ENCODE results near the gene AHRR. TPM values are rescaled to one million over a fixed set of nuclear protein-coding genes. Genes with fewer than 3 reads are reported as not detected.

Gene AHRR
- total and polyA plus RNA-seq, 3 donors from 2014 or later, result 36.9 to 68.5 (median 43.4) TPM

- Histone ChIP-seq H3K27me3 (no peaks in the 10 kb centered on the region), H3K9me3 (no peaks in the 10 kb centered on the region), H3K27ac (no peak overlapping the region), H3K4me3 (no peak overlapping the region), H3K36me3 (ENCODE audit: low read depth, missing control alignments) (no peaks in the 10 kb centered on the region), H3K4me1 (peaks cover 6% of the 10 kb centered on the region)
- TF ChIP-seq POLR2A (IDR thresholded peaks at IDR 0.05), result no peak
- TF ChIP-seq CTCF (IDR thresholded peaks at IDR 0.05), result no peak
- DNase-seq, result peak; percentile 11
- 65 to 74% methylated on average over 16 to 19 of the region's 19 CpGs for whole genome bisulfite sequencing, 2 donors
- intact Hi-C loops (cut with DNase I; ENCODE audit: low total_unique reads), result no loop called here
Observed at GRCh38 chr5:374631-375335, 53.3 kb downstream of the AHRR start.

- no peaks in the 10 kb centered on the region for H3K9me3 ChIP-seq
- intact Hi-C loops (cut with DNase I; ENCODE audit: low total_unique reads), result no loop called here
- no peak overlapping the region for H3K4me3 ChIP-seq
- no peak overlapping the region for H3K27ac ChIP-seq
- H3K27me3 ChIP-seq, result no peaks in the 10 kb centered on the region
- H3K36me3 ChIP-seq (ENCODE audit: low read depth, missing control alignments), result no peaks in the 10 kb centered on the region
- TF ChIP-seq CTCF (IDR thresholded peaks at IDR 0.05), result no peak
- no peak for TF ChIP-seq POLR2A (IDR thresholded peaks at IDR 0.05)
- DNase-seq, result peak; percentile 4
- WGBS, 2 donors, result 93 to 97% methylated on average over 6 to 21 of the region's 21 CpGs
- H3K4me1 ChIP-seq, result peaks cover 6% of the 10 kb centered on the region
Observed at GRCh38 chr5:375336-375920, 53.9 kb downstream of the AHRR start.

- WGBS, 2 donors, result 91 to 94% methylated on average over 22 to 30 of the region's 30 CpGs
- H3K9me3 ChIP-seq, result no peaks in the 10 kb centered on the region
- H3K27me3 ChIP-seq, result no peaks in the 10 kb centered on the region
- TF ChIP-seq CTCF (IDR thresholded peaks at IDR 0.05) (no peak), POLR2A (IDR thresholded peaks at IDR 0.05) (no peak)
- DNase-seq, result peak; percentile 13
- no peak overlapping the region for H3K4me3 ChIP-seq
- intact Hi-C loops (cut with DNase I; ENCODE audit: low total_unique reads), result no loop called here
- H3K27ac ChIP-seq, result no peak overlapping the region
- H3K36me3 ChIP-seq (ENCODE audit: low read depth, missing control alignments), result no peaks in the 10 kb centered on the region
- H3K4me1 ChIP-seq, result peaks cover 6% of the 10 kb centered on the region
Observed at GRCh38 chr5:375921-376798, 54.6 kb downstream of the AHRR start.

GRCh38 chr5:376799-377325 is 55.3 kb downstream of the AHRR start:
- Histone ChIP-seq H3K9me3 (no peaks in the 10 kb centered on the region), H3K36me3 (ENCODE audit: low read depth, missing control alignments) (no peaks in the 10 kb centered on the region), H3K27me3 (no peaks in the 10 kb centered on the region), H3K4me3 (no peak overlapping the region), H3K4me1 (peaks cover 6% of the 10 kb centered on the region), H3K27ac (no peak overlapping the region)
- DNase-seq, result peak; percentile 8
- 95 to 96% methylated on average over 12 of the region's 12 CpGs for WGBS, 2 donors
- no peak for TF ChIP-seq POLR2A (IDR thresholded peaks at IDR 0.05)
- TF ChIP-seq CTCF (IDR thresholded peaks at IDR 0.05), result no peak
- intact Hi-C loops (cut with DNase I; ENCODE audit: low total_unique reads), result no loop called here
